Lung (tissue), 12 donors: ENCODE data around the gene B3GNT5. TPM values are rescaled to one million over a fixed set of nuclear protein-coding genes. Genes with fewer than 3 reads are reported as not detected.

Experiments used
- ATAC-seq: fragments of 200-7000 bp; cut with Tn5 transposase; one replicate; pipeline ENCODE4 v1.9.1; 2020; ENCODE audit warnings: moderate number of reproducible peaks; ENCODE audit not compliant: insufficient read depth, low FRiP score
- DNase-seq, 3 donors: peaks; one replicate each; pipeline ENCODE4 v3.0.0-alpha.2; 2013 to 2017
- H3K27ac ChIP-seq, 2 donors: one replicate each; pipeline ENCODE4 v1.5.1; 2013; ENCODE audit warnings: mild to moderate bottlenecking in 2 of 2, moderate library complexity in 2 of 2, control low read depth in 1 of 2, inconsistent platforms in 1 of 2, low read depth in 1 of 2, low read length in 1 of 2
- H3K27me3 ChIP-seq, 3 donors: one replicate each; pipeline ENCODE4 v1.5.1; 2013; ENCODE audit warnings: low read length in 2 of 3; ENCODE audit not compliant: control insufficient read depth in 3 of 3, insufficient read depth in 3 of 3
- H3K36me3 ChIP-seq, 4 donors: one replicate each; pipeline ENCODE4 v1.5.1; 2013; ENCODE audit warnings: low read length in 4 of 4, mild to moderate bottlenecking in 1 of 4, moderate library complexity in 1 of 4; ENCODE audit not compliant: control insufficient read depth in 4 of 4, insufficient read depth in 4 of 4
- H3K4me1 ChIP-seq, 5 donors: one replicate each; pipeline ENCODE4 v1.5.1; 2013; ENCODE audit warnings: low read length in 5 of 5, mild to moderate bottlenecking in 2 of 5, moderate library complexity in 1 of 5; ENCODE audit not compliant: control insufficient read depth in 5 of 5, insufficient read depth in 5 of 5
- H3K4me3 ChIP-seq: one replicate; pipeline ENCODE4 v1.5.1; 2013; ENCODE audit warnings: mild to moderate bottlenecking, control low read depth, moderate library complexity
- H3K9ac ChIP-seq, 2 donors: one replicate each; pipeline ENCODE4 v1.5.1; 2013; ENCODE audit warnings: low read length in 2 of 2, control low read depth in 1 of 2; ENCODE audit not compliant: insufficient read depth in 1 of 2
- H3K9me3 ChIP-seq, 4 donors: one replicate each; pipeline ENCODE4 v1.5.1; 2013; ENCODE audit warnings: low read length in 3 of 4, mild to moderate bottlenecking in 1 of 4, moderate library complexity in 1 of 4; ENCODE audit not compliant: control insufficient read depth in 4 of 4, insufficient read depth in 3 of 4
- CTCF ChIP-seq: IDR thresholded peaks from 2 replicates; pipeline ENCODE4 v1.5.1; 2012; ENCODE audit warnings: mild to moderate bottlenecking; ENCODE audit errors: control extremely low read depth, extremely low read depth
- WGBS, 2 donors: extraction: QIAGEN DNeasy Blood & Tissue Kit; methylation state at CpG; one replicate each; pipeline ENCODE4 v1.1.7; 2013; 5-methylcytosine and 5-hydroxymethylcytosine counted together
- polyA plus RNA-seq, 2 donors: library from polyadenylated mRNA; stranded (reverse); fragments of 200-250 nt; gene quantifications; one replicate each; pipeline ENCODE4 v1.2.1, GENCODE V29; 2013
- total RNA-seq, 2 donors: library from RNA; depleted of rRNA in 1 of 2; stranded (reverse); fragments of >200 nt in 1 of 2; gene quantifications; one replicate each; pipeline ENCODE4 v1.2.1, GENCODE V29; 2014 to 2021
- donor health status: control.
- donor health status: control.
- donor health status: Bipolar disorder and iron deficiency.
- donor health status: healthy.
- donor health status: DM: yes; HTN: yes; CAD: no.

Gene B3GNT5
- total and polyA plus RNA-seq, 4 donors: 13.5 to 43.1 (median 26.8) TPM

- DNase-seq: no peak
- no peaks in the 10 kb centered on the region for H3K27me3 ChIP-seq
- no peaks in the 10 kb centered on the region for H3K36me3 ChIP-seq
- TF ChIP-seq CTCF: no peak
- H3K4me1 ChIP-seq: peaks cover 0 to 6% (median 0%) of the 10 kb centered on the region in 5 donors
- 69 to 77% methylated on average over 8 of the region's 8 CpGs for WGBS, 2 donors
- no peak overlapping the region for H3K4me3 ChIP-seq
- H3K9ac ChIP-seq: no peak overlapping the region
- no peak for ATAC-seq
- H3K9me3 ChIP-seq: no peaks in the 10 kb centered on the region
- H3K27ac ChIP-seq: no peak overlapping the region
Measured at GRCh38 chr3:183281126-183281797, 28.2 kb downstream of the B3GNT5 start.

DNA sequence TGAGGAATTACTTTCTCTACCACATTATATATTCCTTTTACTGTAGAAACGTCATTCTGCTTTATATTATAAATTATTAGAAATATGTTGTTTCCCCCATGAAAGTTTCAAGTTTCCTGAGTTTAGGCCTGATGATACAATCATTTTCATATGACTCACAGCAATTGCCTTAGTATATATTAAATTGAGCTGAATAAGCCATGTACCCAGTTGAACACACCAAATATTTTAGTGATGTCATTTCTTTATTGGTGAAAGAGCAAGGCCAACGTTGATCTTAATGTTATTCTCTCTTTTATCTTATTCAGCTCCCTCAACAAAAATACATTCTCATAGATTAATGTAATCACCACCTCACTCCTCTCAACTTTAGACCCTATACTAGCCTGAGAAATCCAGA is 30.8 kb downstream of the B3GNT5 start:
- Histone ChIP-seq H3K27me3 (no peaks in the 10 kb centered on the region), H3K9me3 (no peaks in the 10 kb centered on the region)
- WGBS, 2 donors: 87 to 88% methylated on average over 2 of the region's 2 CpGs

DNA sequence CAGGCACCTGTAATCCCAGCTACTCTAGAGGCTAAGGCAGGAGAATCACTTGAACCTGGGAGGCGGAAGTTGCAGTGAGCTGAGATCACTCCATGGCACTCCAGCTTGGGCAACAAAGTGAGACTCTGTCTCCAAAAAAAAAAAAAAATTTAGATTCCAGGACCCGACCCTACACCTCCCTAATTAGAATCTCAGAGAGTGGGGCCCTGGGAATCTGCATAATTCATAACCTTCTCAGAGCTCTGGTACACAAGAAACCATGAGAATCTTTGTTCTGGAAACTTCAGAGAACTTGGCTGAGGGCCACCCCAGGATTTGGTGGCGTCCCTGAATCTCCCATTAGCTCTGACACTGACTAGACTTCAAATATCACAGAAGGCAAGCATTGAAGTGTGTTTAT is 31.5 kb downstream of the B3GNT5 start:
- Histone ChIP-seq H3K4me3 (no peak overlapping the region), H3K4me1 (peaks cover 0 to 9% (median 0%) of the 10 kb centered on the region in 5 donors), H3K9me3 (no peaks in the 10 kb centered on the region), H3K27me3 (no peaks in the 10 kb centered on the region), H3K9ac (no peak overlapping the region), H3K27ac (no peak overlapping the region), H3K36me3 (no peaks in the 10 kb centered on the region)
- ATAC-seq (no peak), DNase-seq (no peak)
- 84 to 90% methylated on average over 3 of the region's 3 CpGs for WGBS, 2 donors
- TF ChIP-seq CTCF: no peak

More for the DNA sequence above, 30.8 kb downstream of the B3GNT5 start:
- Histone ChIP-seq H3K36me3 (no peaks in the 10 kb centered on the region), H3K9ac (no peak overlapping the region), H3K27ac (no peak overlapping the region), H3K4me3 (no peak overlapping the region), H3K4me1 (peaks cover 0 to 9% (median 0%) of the 10 kb centered on the region in 5 donors)
- no peak for TF ChIP-seq CTCF
- DNase-seq: no peak
- ATAC-seq: no peak

DNA sequence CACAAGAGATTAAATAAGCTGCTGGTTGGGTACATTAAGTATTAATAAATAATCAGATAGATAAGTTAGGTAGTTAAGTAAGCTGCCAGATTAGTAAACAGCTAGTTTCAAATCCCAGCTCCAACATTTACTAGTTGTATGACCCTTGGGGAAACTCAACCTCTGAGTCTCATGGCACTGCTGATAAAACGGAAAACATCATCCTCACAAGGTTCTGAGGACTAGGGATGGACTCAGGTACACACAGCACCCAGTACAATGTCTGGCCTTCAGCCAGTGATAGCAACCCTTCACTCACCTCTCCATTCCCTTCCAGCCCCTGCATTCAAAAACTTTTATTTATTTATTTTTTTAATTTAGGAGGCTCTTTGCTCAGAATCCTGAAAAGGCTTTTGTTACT is 32.3 kb downstream of the B3GNT5 start:
- H3K27me3 ChIP-seq: no peaks in the 10 kb centered on the region
- H3K4me1 ChIP-seq: peaks cover 0 to 9% (median 0%) of the 10 kb centered on the region in 5 donors
- H3K36me3 ChIP-seq: no peaks in the 10 kb centered on the region
- no peak overlapping the region for H3K9ac ChIP-seq
- TF ChIP-seq CTCF: no peak
- DNase-seq (no peak), ATAC-seq (no peak)
- H3K27ac ChIP-seq: peak overlapping the region; percentile 54 to 84
- no peak overlapping the region for H3K4me3 ChIP-seq
- H3K9me3 ChIP-seq: no peaks in the 10 kb centered on the region
- WGBS, 2 donors: 76% methylated on average over 1 of the region's 1 CpG
